DOHH2 (cell line): ENCODE data around the gene CALHM2.

Experiments used
- EZH2phosphoT487 ChIP-seq: fragments of 200-600 bp; sonication (generic); IDR thresholded peaks from 2 replicates; pipeline ENCODE4 v1.6.1; 2017; ENCODE audit warnings: borderline replicate concordance, mild to moderate bottlenecking, antibody characterized with exemption, low read length, moderate library complexity, mixed read lengths
- TF ChIP-seq, protein P1 (sequence below): fragments of 200-600 bp; sonication (generic); IDR thresholded peaks from one replicate; pipeline ENCODE4 v1.5.1; 2014; ENCODE audit warnings: antibody characterized with exemption, mild to moderate bottlenecking, low read depth, low read length; ENCODE audit not compliant: poor library complexity, severe bottlenecking

DNA sequence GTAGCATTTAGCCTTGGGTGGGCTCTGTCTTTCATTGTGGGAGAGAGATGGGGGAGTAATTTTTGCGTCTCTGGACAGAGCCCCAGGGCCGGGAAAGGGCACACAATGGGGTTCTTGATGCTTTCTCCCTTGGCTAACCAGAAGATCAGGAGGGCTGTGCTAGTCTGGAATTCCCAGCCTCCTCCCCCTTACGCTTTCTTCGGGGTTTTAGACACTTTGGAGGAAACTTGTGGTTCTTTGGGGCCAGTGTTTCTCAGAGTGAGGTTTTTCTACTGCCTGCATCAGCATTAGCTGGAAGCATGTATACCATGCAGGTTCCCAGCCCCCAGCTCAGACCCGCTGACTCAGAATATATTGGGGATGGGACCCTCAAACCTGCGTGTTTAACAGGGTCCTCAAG is 48.3 kb upstream of the CALHM2 start:
- TF ChIP-seq, protein P1, sequence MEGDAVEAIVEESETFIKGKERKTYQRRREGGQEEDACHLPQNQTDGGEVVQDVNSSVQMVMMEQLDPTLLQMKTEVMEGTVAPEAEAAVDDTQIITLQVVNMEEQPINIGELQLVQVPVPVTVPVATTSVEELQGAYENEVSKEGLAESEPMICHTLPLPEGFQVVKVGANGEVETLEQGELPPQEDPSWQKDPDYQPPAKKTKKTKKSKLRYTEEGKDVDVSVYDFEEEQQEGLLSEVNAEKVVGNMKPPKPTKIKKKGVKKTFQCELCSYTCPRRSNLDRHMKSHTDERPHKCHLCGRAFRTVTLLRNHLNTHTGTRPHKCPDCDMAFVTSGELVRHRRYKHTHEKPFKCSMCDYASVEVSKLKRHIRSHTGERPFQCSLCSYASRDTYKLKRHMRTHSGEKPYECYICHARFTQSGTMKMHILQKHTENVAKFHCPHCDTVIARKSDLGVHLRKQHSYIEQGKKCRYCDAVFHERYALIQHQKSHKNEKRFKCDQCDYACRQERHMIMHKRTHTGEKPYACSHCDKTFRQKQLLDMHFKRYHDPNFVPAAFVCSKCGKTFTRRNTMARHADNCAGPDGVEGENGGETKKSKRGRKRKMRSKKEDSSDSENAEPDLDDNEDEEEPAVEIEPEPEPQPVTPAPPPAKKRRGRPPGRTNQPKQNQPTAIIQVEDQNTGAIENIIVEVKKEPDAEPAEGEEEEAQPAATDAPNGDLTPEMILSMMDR = no peak
- no peak for TF ChIP-seq EZH2phosphoT487
